Mammary epithelial cell (primary cell): ENCODE results near the gene MYBPH.

Experiments used
- EZH2 ChIP-seq: IDR thresholded peaks from 2 replicates; pipeline ENCODE4 v1.6.1; 2012; ENCODE audit warnings: low read length, inconsistent platforms, borderline replicate concordance
- TF ChIP-seq, protein P1 (sequence below), 2 donors: IDR thresholded peaks in 1 of 2; conservative IDR thresholded peaks in 1 of 2; 2 replicates each; pipeline ENCODE4 v1.5.1; 2011 to 2012; ENCODE audit warnings: inconsistent platforms in 2 of 2, low read length in 2 of 2, mild to moderate bottlenecking in 2 of 2, control low read depth in 1 of 2, low read depth in 1 of 2; ENCODE audit not compliant: insufficient read depth in 1 of 2; ENCODE audit errors: extremely low read depth in 1 of 2

DNA sequence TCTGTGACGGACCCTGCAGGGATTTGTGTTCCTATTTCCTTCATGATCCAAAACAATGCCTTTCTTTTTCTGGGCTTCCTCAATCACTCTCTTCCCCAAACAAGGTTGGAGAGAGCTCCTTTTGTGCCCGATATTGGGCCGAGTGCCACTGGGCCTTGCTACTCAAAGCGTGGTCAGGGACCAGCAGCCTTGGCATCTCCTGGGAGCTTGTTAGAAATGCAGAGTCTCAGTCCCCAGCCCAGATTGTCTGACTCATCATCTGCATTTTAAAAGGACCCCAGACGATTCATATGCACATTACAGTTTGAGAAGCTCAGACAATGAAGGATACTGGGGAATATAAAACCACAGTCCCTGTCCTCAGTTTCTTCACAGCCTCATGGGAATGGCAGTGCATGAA, 28.2 kb downstream of the MYBPH start:
- TF ChIP-seq, protein P1, sequence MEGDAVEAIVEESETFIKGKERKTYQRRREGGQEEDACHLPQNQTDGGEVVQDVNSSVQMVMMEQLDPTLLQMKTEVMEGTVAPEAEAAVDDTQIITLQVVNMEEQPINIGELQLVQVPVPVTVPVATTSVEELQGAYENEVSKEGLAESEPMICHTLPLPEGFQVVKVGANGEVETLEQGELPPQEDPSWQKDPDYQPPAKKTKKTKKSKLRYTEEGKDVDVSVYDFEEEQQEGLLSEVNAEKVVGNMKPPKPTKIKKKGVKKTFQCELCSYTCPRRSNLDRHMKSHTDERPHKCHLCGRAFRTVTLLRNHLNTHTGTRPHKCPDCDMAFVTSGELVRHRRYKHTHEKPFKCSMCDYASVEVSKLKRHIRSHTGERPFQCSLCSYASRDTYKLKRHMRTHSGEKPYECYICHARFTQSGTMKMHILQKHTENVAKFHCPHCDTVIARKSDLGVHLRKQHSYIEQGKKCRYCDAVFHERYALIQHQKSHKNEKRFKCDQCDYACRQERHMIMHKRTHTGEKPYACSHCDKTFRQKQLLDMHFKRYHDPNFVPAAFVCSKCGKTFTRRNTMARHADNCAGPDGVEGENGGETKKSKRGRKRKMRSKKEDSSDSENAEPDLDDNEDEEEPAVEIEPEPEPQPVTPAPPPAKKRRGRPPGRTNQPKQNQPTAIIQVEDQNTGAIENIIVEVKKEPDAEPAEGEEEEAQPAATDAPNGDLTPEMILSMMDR (conservative IDR thresholded peaks at IDR 0.05 in 1 of 2, IDR thresholded peaks at IDR 0.05 in 1 of 2; ENCODE audit: extremely low read depth in 1 of 2, insufficient read depth in 1 of 2, low read depth in 1 of 2, low read length in 2 of 2) = no peak
- no peak for TF ChIP-seq EZH2
